GM18526 (cell line): ENCODE results near the gene ROBO3.

Source experiments
- POLR2A ChIP-seq: IDR thresholded peaks from 3 replicates; pipeline ENCODE4 v1.6.1; 2011; ENCODE audit not compliant: insufficient read length; ENCODE audit errors: extremely low read depth

The ROBO3 gene

GRCh38 chr11:124865181-124865901 lies at the start of gene ROBO3:
Gene ROBO3 (plus strand): TSS chr11:124865432. CDS start chr11:124865578, 146 bp downstream.
- TF ChIP-seq POLR2A: no peak

GRCh38 chr11:124817036-124817435 lies 48.2 kb upstream of the ROBO3 start:
- TF ChIP-seq POLR2A: no peak

GRCh38 chr11:124821995-124822730 lies 43.1 kb upstream of the ROBO3 start:
- TF ChIP-seq POLR2A: no peak

GRCh38 chr11:124823512-124824376 lies 41.5 kb upstream of the ROBO3 start:
- no peak for TF ChIP-seq POLR2A

- TF ChIP-seq POLR2A: no peak
Measured at GRCh38 chr11:124825876-124826275, 39.4 kb upstream of the ROBO3 start.

- no peak for TF ChIP-seq POLR2A
Measured at GRCh38 chr11:124829986-124830385, 35.2 kb upstream of the ROBO3 start.

GRCh38 chr11:124830749-124831148 lies 34.5 kb upstream of the ROBO3 start:
- TF ChIP-seq POLR2A: no peak

- TF ChIP-seq POLR2A: no peak
Measured at GRCh38 chr11:124831897-124832296, 33.3 kb upstream of the ROBO3 start.

- TF ChIP-seq POLR2A: no peak
Measured at GRCh38 chr11:124832571-124832970, 32.7 kb upstream of the ROBO3 start.

- TF ChIP-seq POLR2A: no peak
Measured at GRCh38 chr11:124834526-124835180, 30.6 kb upstream of the ROBO3 start.

GRCh38 chr11:124835918-124836317 lies 29.3 kb upstream of the ROBO3 start:
- no peak for TF ChIP-seq POLR2A

- TF ChIP-seq POLR2A: no peak
Measured at GRCh38 chr11:124837491-124837856, 27.8 kb upstream of the ROBO3 start.

- TF ChIP-seq POLR2A: no peak
Measured at GRCh38 chr11:124838805-124839127, 26.5 kb upstream of the ROBO3 start.

GRCh38 chr11:124839128-124839971 lies 25.9 kb upstream of the ROBO3 start:
- no peak for TF ChIP-seq POLR2A
